Liver (tissue), 9 donors: Measurements from ENCODE around the gene PRM2. TPM values are rescaled to one million over a fixed set of nuclear protein-coding genes. Genes with fewer than 3 reads are reported as not detected.
A peak's percentile ranks its signal among the peaks of the same experiment; 100 is the strongest.

Experiments used
- DNase-seq: peaks from one replicate; pipeline ENCODE4 v3.0.0-alpha.2; 2017; ENCODE audit warnings: low spot score
- H3K27ac ChIP-seq, 2 donors: one replicate each; pipeline ENCODE4 v1.7.0; 2013; ENCODE audit warnings: inconsistent platforms in 2 of 2, low read length in 2 of 2, control low read depth in 1 of 2, low read depth in 1 of 2, mild to moderate bottlenecking in 1 of 2
- H3K27me3 ChIP-seq, 4 donors: one replicate each; pipeline versions ENCODE4 v1.6.1 to v1.7.0; 2013; ENCODE audit warnings: low read length in 3 of 4, inconsistent platforms in 1 of 4, mild to moderate bottlenecking in 1 of 4, moderate library complexity in 1 of 4; ENCODE audit not compliant: control insufficient read depth in 4 of 4, insufficient read depth in 4 of 4
- H3K36me3 ChIP-seq, 4 donors: one replicate each; pipeline versions ENCODE4 v1.6.1 to v1.7.0; 2013; ENCODE audit warnings: low read length in 3 of 4, mild to moderate bottlenecking in 3 of 4, low read depth in 1 of 4, moderate library complexity in 1 of 4; ENCODE audit not compliant: control insufficient read depth in 4 of 4, insufficient read depth in 3 of 4
- H3K4me1 ChIP-seq, 4 donors: one replicate each; pipeline versions ENCODE4 v1.6.1 to v1.7.0; 2013; ENCODE audit warnings: low read length in 3 of 4, mild to moderate bottlenecking in 3 of 4, moderate library complexity in 1 of 4; ENCODE audit not compliant: control insufficient read depth in 4 of 4, insufficient read depth in 4 of 4
- H3K4me3 ChIP-seq, 3 donors: one replicate each; pipeline versions ENCODE4 v1.6.1 to v1.7.0; 2013; ENCODE audit warnings: low read length in 3 of 3, control low read depth in 1 of 3, low read depth in 1 of 3, mild to moderate bottlenecking in 1 of 3
- H3K9ac ChIP-seq, 2 donors: one replicate each; pipeline ENCODE4 v1.7.0; 2013; ENCODE audit warnings: low read length in 2 of 2, mild to moderate bottlenecking in 2 of 2, moderate library complexity in 2 of 2, control low read depth in 1 of 2, low read depth in 1 of 2
- H3K9me3 ChIP-seq, 4 donors: one replicate each; pipeline versions ENCODE4 v1.6.1 to v1.7.0; 2013; ENCODE audit warnings: low read length in 3 of 4; ENCODE audit not compliant: control insufficient read depth in 4 of 4
- CTCF ChIP-seq: fragments of 150-350 bp; IDR thresholded peaks from 2 replicates; pipeline ENCODE4 v1.5.1; 2017; ENCODE audit warnings: improper control_type of control experiment, low read depth, low read length; ENCODE audit not compliant: missing input control
- FOXA1 ChIP-seq: IDR thresholded peaks from 2 replicates; pipeline ENCODE4 v1.6.1; 2016; ENCODE audit warnings: antibody characterized with exemption
- GABPA ChIP-seq, 2 donors: IDR thresholded peaks in 1 of 2; conservative IDR thresholded peaks in 1 of 2; 2 replicates each; pipeline ENCODE4 v1.6.1; 2016; ENCODE audit warnings: antibody characterized with exemption in 2 of 2, mild to moderate bottlenecking in 1 of 2, moderate library complexity in 1 of 2
- HNF4A ChIP-seq, 2 donors: conservative IDR thresholded peaks; 2 replicates each; pipeline ENCODE4 v1.6.1; 2016; ENCODE audit warnings: antibody characterized with exemption in 2 of 2, mild to moderate bottlenecking in 2 of 2
- MAX ChIP-seq: IDR thresholded peaks from 2 replicates; pipeline ENCODE4 v1.6.1; 2016; ENCODE audit warnings: antibody characterized with exemption
- NR2F2 ChIP-seq: IDR thresholded peaks from 2 replicates; pipeline ENCODE4 v1.6.1; 2016; ENCODE audit warnings: antibody characterized with exemption
- RAD21 ChIP-seq, 2 donors: IDR thresholded peaks; 2 replicates each; pipeline ENCODE4 v1.6.1; 2016; ENCODE audit warnings: antibody characterized with exemption in 2 of 2, mild to moderate bottlenecking in 2 of 2
- RXRA ChIP-seq, 2 donors: IDR thresholded peaks; 2 replicates each; pipeline ENCODE4 v1.6.1; 2017 to 2018; ENCODE audit warnings: antibody characterized with exemption in 2 of 2, mild to moderate bottlenecking in 1 of 2
- SP1 ChIP-seq: IDR thresholded peaks from 2 replicates; pipeline ENCODE4 v1.6.1; 2018; ENCODE audit warnings: antibody characterized with exemption, mild to moderate bottlenecking
- YY1 ChIP-seq: IDR thresholded peaks from 2 replicates; pipeline ENCODE4 v1.6.1; 2016; ENCODE audit warnings: antibody characterized with exemption, mild to moderate bottlenecking
- ZBTB33 ChIP-seq: IDR thresholded peaks from 2 replicates; pipeline ENCODE4 v1.6.1; 2016; ENCODE audit warnings: antibody characterized with exemption
- WGBS: extraction: QIAGEN DNeasy Blood & Tissue Kit; methylation state at CpG from one replicate; pipeline ENCODE4 v1.1.7; 2013; 5-methylcytosine and 5-hydroxymethylcytosine counted together
- polyA plus RNA-seq, 2 donors: library from polyadenylated mRNA; stranded (reverse) in 1 of 2; unstranded in 1 of 2; fragments of 200-250 nt in 1 of 2; fragments of >200 nt in 1 of 2; fragmentation: Nextera tagmentation in 1 of 2; extraction: Ambion mirVana in 1 of 2; gene quantifications; one replicate each; pipeline versions ENCODE4 v1.2.1 to v1.2.3, GENCODE V29; 2013 to 2015
- total RNA-seq, 2 donors: library from RNA; depleted of rRNA; stranded (reverse); fragments of >200 nt; gene quantifications; one replicate each; pipeline ENCODE4 v1.2.3, GENCODE V29; 2014
- TF ChIP-seq, protein P1 (sequence below): IDR thresholded peaks from 2 replicates; pipeline ENCODE4 v1.6.1; 2016; ENCODE audit warnings: antibody characterized with exemption, mild to moderate bottlenecking
- donor health status: healthy.
- donor health status: healthy.
- donor health status: healthy.
- donor health status: healthy.
- donor health status: healthy.

The PRM2 gene
- total and polyA plus RNA-seq, 4 donors: not detected

GRCh38 chr16:11310634-11310977, 34.3 kb upstream of the PRM2 start:
- Histone ChIP-seq H3K27ac (no peak overlapping the region), H3K27me3 (no peaks in the 10 kb centered on the region), H3K4me1 (peaks cover 0 to 5% (median 1%) of the 10 kb centered on the region in 4 donors), H3K9me3 (no peaks in the 10 kb centered on the region), H3K36me3 (no peaks in the 10 kb centered on the region), H3K4me3 (no peak overlapping the region), H3K9ac (no peak overlapping the region)
- TF ChIP-seq YY1: no peak
- no peak for TF ChIP-seq NR2F2
- no peak for TF ChIP-seq MAX
- TF ChIP-seq, protein P1, sequence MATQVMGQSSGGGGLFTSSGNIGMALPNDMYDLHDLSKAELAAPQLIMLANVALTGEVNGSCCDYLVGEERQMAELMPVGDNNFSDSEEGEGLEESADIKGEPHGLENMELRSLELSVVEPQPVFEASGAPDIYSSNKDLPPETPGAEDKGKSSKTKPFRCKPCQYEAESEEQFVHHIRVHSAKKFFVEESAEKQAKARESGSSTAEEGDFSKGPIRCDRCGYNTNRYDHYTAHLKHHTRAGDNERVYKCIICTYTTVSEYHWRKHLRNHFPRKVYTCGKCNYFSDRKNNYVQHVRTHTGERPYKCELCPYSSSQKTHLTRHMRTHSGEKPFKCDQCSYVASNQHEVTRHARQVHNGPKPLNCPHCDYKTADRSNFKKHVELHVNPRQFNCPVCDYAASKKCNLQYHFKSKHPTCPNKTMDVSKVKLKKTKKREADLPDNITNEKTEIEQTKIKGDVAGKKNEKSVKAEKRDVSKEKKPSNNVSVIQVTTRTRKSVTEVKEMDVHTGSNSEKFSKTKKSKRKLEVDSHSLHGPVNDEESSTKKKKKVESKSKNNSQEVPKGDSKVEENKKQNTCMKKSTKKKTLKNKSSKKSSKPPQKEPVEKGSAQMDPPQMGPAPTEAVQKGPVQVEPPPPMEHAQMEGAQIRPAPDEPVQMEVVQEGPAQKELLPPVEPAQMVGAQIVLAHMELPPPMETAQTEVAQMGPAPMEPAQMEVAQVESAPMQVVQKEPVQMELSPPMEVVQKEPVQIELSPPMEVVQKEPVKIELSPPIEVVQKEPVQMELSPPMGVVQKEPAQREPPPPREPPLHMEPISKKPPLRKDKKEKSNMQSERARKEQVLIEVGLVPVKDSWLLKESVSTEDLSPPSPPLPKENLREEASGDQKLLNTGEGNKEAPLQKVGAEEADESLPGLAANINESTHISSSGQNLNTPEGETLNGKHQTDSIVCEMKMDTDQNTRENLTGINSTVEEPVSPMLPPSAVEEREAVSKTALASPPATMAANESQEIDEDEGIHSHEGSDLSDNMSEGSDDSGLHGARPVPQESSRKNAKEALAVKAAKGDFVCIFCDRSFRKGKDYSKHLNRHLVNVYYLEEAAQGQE: no peak
- TF ChIP-seq SP1: no peak
- no peak for TF ChIP-seq RAD21 (IDR thresholded peaks at IDR 0.05)
- no peak for TF ChIP-seq RXRA (IDR thresholded peaks at IDR 0.05)
- no peak for TF ChIP-seq CTCF
- no peak for TF ChIP-seq GABPA (IDR thresholded peaks at IDR 0.05 in 1 of 2, conservative IDR thresholded peaks at IDR 0.05 in 1 of 2)
- no peak for TF ChIP-seq ZBTB33
- 93% methylated on average over 3 of the region's 3 CpGs for WGBS
- no peak for DNase-seq

- no peak for DNase-seq
- WGBS: 61% methylated on average over 9 of the region's 9 CpGs
- Histone ChIP-seq H3K27ac (no peak overlapping the region), H3K4me1 (peaks cover 0 to 5% (median 1%) of the 10 kb centered on the region in 4 donors), H3K4me3 (no peak overlapping the region), H3K9me3 (no peaks in the 10 kb centered on the region), H3K9ac (no peak overlapping the region), H3K27me3 (no peaks in the 10 kb centered on the region), H3K36me3 (no peaks in the 10 kb centered on the region)
- TF ChIP-seq FOXA1: no peak
- TF ChIP-seq RAD21 (IDR thresholded peaks at IDR 0.05): no peak
- peak in 1 of 2 donors; percentile 50 for TF ChIP-seq HNF4A (conservative IDR thresholded peaks at IDR 0.05)
- peak; percentile 71 for TF ChIP-seq SP1
- TF ChIP-seq NR2F2: peak; percentile 27
- peak in 1 of 2 donors; percentile 44 for TF ChIP-seq RXRA (IDR thresholded peaks at IDR 0.05)
- no peak for TF ChIP-seq MAX
These were observed 33.8 kb upstream of the PRM2 start for GRCh38 chr16:11309895-11310633.
